ENCODE measurements around the gene B3GNT7.

DNA sequence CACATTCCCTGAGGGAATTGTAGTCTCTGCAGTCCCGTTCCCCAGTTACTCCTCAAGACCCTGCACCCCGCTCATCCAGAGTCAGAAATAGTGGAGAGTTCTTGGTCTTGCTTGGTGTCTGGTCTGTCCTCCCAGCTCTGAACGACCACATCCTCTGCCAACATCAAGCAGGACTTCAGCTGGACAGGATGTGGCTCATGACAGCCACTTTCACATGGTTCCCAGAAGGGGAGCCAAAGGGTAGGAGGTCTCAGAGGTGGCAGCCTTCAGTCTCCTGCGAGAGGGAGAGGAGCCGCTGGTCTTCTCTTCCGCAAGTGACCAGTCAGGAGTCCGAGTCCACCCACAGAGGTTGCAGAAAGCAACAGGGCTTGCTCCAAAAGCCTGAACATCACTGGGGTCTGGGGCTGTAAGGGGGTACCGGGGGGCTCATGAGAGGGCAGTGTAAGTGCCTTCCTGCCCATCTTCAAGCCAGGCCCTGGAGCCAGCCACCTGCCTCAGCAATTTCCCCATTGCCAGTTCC lies 29.8 kb downstream of the B3GNT7 start:
- TF ChIP-seq, protein P1, sequence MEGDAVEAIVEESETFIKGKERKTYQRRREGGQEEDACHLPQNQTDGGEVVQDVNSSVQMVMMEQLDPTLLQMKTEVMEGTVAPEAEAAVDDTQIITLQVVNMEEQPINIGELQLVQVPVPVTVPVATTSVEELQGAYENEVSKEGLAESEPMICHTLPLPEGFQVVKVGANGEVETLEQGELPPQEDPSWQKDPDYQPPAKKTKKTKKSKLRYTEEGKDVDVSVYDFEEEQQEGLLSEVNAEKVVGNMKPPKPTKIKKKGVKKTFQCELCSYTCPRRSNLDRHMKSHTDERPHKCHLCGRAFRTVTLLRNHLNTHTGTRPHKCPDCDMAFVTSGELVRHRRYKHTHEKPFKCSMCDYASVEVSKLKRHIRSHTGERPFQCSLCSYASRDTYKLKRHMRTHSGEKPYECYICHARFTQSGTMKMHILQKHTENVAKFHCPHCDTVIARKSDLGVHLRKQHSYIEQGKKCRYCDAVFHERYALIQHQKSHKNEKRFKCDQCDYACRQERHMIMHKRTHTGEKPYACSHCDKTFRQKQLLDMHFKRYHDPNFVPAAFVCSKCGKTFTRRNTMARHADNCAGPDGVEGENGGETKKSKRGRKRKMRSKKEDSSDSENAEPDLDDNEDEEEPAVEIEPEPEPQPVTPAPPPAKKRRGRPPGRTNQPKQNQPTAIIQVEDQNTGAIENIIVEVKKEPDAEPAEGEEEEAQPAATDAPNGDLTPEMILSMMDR (conservative IDR thresholded peaks at IDR 0.05 in 1 of 2, IDR thresholded peaks at IDR 0.05 in 1 of 2; ENCODE audit: extremely low read depth in 1 of 2, insufficient read depth in 1 of 2, low read depth in 1 of 2, low read length in 2 of 2), result no peak
- TF ChIP-seq EZH2 (IDR thresholded peaks at IDR 0.05; ENCODE audit: borderline replicate concordance, low read length), result no peak

Data from mammary epithelial cell (primary cell).